Stomach (tissue), 19 donors: ENCODE results near the gene KERA. TPM values are rescaled to one million over a fixed set of nuclear protein-coding genes. Genes with fewer than 3 reads are reported as not detected.

Experiments used
- DNase-seq, 2 donors: peaks; one replicate each; pipeline versions ENCODE4 v3.0.0 to v3.0.0-alpha.2; 2013 to 2019
- H3K27ac ChIP-seq, 5 donors: fragments of 200-600 bp in 4 of 5; sonication (generic) in 4 of 5; one replicate each; pipeline ENCODE4 v1.5.1; 2013 to 2019; ENCODE audit warnings: mild to moderate bottlenecking in 1 of 5, moderate library complexity in 1 of 5
- H3K27me3 ChIP-seq, 3 donors: fragments of 200-600 bp; sonication (generic); one replicate each; pipeline ENCODE4 v1.5.1; 2017 to 2019; ENCODE audit warnings: mixed run types in 1 of 3
- H3K36me3 ChIP-seq, 4 donors: fragments of 200-600 bp; sonication (generic); 1 replicate in 3 of 4; 2 replicates in 1 of 4; pipeline ENCODE4 v1.5.1; 2016 to 2019
- H3K4me1 ChIP-seq, 4 donors: fragments of 200-600 bp; sonication (generic); one replicate each; pipeline ENCODE4 v1.5.1; 2016 to 2019
- H3K4me3 ChIP-seq, 4 donors: fragments of 200-600 bp; sonication (generic) in 3 of 4; one replicate each; pipeline ENCODE4 v1.5.1; 2016 to 2019; ENCODE audit warnings: mild to moderate bottlenecking in 1 of 4
- H3K9me3 ChIP-seq, 4 donors: fragments of 200-600 bp; sonication (generic); one replicate each; pipeline ENCODE4 v1.5.1; 2016 to 2019
- CTCF ChIP-seq, 7 experiments: fragments of 450-650 bp in 4 of 7; fragments of 200-600 bp in 3 of 7; sonication (generic) in 3 of 7; IDR thresholded peaks; one replicate each; pipeline ENCODE4 v1.5.1; 2016 to 2019; ENCODE audit warnings: antibody characterized with exemption in 7 of 7, control low read depth in 2 of 7, mild to moderate bottlenecking in 1 of 7
- EP300 ChIP-seq: sonication (generic); formaldehyde crosslinking; IDR thresholded peaks from one replicate; pipeline ENCODE4 v1.6.1; 2017; ENCODE audit warnings: antibody characterized with exemption
- POLR2A ChIP-seq, 4 donors: fragments of 450-650 bp; IDR thresholded peaks; one replicate each; pipeline ENCODE4 v1.6.1; 2016; ENCODE audit warnings: antibody characterized with exemption in 4 of 4, control low read depth in 2 of 4, mild to moderate bottlenecking in 1 of 4, moderate library complexity in 1 of 4
- POLR2AphosphoS5 ChIP-seq, 3 donors: sonication (generic); formaldehyde crosslinking; IDR thresholded peaks; one replicate each; pipeline ENCODE4 v1.6.1; 2016; ENCODE audit warnings: antibody characterized with exemption in 3 of 3
- WGBS, 5 donors: extraction: QIAGEN DNeasy Blood & Tissue Kit in 3 of 5; methylation state at CpG; one replicate each; pipeline versions ENCODE4 v1.1.5 to v1.1.7; 2013 to 2018; 5-methylcytosine and 5-hydroxymethylcytosine counted together
- intact Hi-C: fragments of 100-400 bp; cut with DNase I; formaldehyde crosslinking; loops from one replicate; pipeline ENCODE4 v1.15.1; 2023; ENCODE audit warnings: low total_unique reads
- long read RNA-seq, 10 donors: transcript quantifications; one replicate each; lab custom pipeline, GENCODE V29; 2026
- polyA plus RNA-seq, 3 donors: library from polyadenylated mRNA; stranded (reverse); fragments of 200-250 nt; gene quantifications; one replicate each; pipeline ENCODE4 v1.2.3, GENCODE V29; 2013
- total RNA-seq, 5 donors: library from RNA; depleted of rRNA; stranded (reverse); fragments of >200 nt; gene quantifications; one replicate each; pipeline versions ENCODE4 v1.1.0 to v1.2.3, GENCODE V29; 2014 to 2016
- donor health status: healthy with polysubstance abuse.
- donor health status: Bipolar disorder and iron deficiency.
- donor health status: healthy.

KERA gene
- total RNA-seq = 1 to 10 TPM in 1 of 5 donors, not detected in 4; 2.2 TPM
- polyA plus RNA-seq = not detected
- long read RNA-seq, donor 1, partial matches to known transcripts = 0 of 1 reads
- long read RNA-seq, donor 1, other reads (novel, unspliced or antisense) = 0 of 1 reads
- long read RNA-seq, donor 2, partial matches to known transcripts = 0 of 2 reads
- long read RNA-seq, donor 2, other reads (novel, unspliced or antisense) = 0 of 2 reads
- long read RNA-seq, donor 3 = 0 reads
- long read RNA-seq, donor 4 = 0 reads
- long read RNA-seq, donor 5 = 0 reads
- long read RNA-seq, donor 6 = 0 reads
- long read RNA-seq, donor 7, transcript KERA-201 (3 exons, 2,162 nt) = major isoform, 5 of 5 reads
- long read RNA-seq, donor 7, partial matches to known transcripts = 0 of 5 reads
- long read RNA-seq, donor 7, other reads (novel, unspliced or antisense) = 0 of 5 reads
- long read RNA-seq, donor 8 = 0 reads
- long read RNA-seq, donor 9 = 0 reads
- long read RNA-seq, donor 10 = 0 reads

- no peak for TF ChIP-seq POLR2AphosphoS5 (IDR thresholded peaks at IDR 0.05)
- TF ChIP-seq POLR2A (IDR thresholded peaks at IDR 0.05) = no peak
- no peak for TF ChIP-seq EP300
- no peak for TF ChIP-seq CTCF (IDR thresholded peaks at IDR 0.05)
- peak in 1 of 2 donors; percentile 26 for DNase-seq
- H3K27me3 ChIP-seq = no peaks in the 10 kb centered on the region
- H3K4me3 ChIP-seq = no peak within 1 kb of the TSS
- H3K27ac ChIP-seq = no peak within 1 kb of the TSS
- intact Hi-C loops = no loop called here
- WGBS, 5 donors = 52 to 62% (median 57%) methylated on average over 9 of the region's 9 CpGs
- peaks cover 0 to 10% (median 0%) of the 10 kb centered on the region in 4 donors for H3K4me1 ChIP-seq
- H3K36me3 ChIP-seq = no peaks in the 10 kb centered on the region
- no peaks in the 10 kb centered on the region for H3K9me3 ChIP-seq
Observed at GRCh38 chr12:91057368-91058165, at the start of gene KERA. KERA (minus strand) TSS chr12:91058024; CDS start chr12:91056281, 1,743 bp downstream.

GRCh38 chr12:91106283-91106682 lies 48.5 kb upstream of the KERA start:
- Histone ChIP-seq H3K4me3 (no peak overlapping the region), H3K36me3 (no peaks in the 10 kb centered on the region), H3K27ac (peak overlapping the region in 1 of 5 donors; percentile 22), H3K4me1 (peaks cover 0 to 3% (median under 1%) of the 10 kb centered on the region in 4 donors), H3K9me3 (no peaks in the 10 kb centered on the region), H3K27me3 (no peaks in the 10 kb centered on the region)
- no peak for DNase-seq
- intact Hi-C loops = no loop called here
- TF ChIP-seq CTCF (IDR thresholded peaks at IDR 0.05) (no peak), POLR2AphosphoS5 (IDR thresholded peaks at IDR 0.05) (no peak), POLR2A (IDR thresholded peaks at IDR 0.05) (no peak), EP300 (no peak)

GRCh38 chr12:91105807-91106206 lies 48.0 kb upstream of the KERA start:
- peak overlapping the region in 1 of 5 donors; percentile 22 for H3K27ac ChIP-seq
- no peaks in the 10 kb centered on the region for H3K4me1 ChIP-seq
- DNase-seq = peak in 1 of 2 donors; percentile 18
- intact Hi-C loops = no loop called here
- 65 to 88% (median 78%) methylated on average over 5 of the region's 5 CpGs for WGBS, 5 donors
- no peak overlapping the region for H3K4me3 ChIP-seq
- TF ChIP-seq POLR2AphosphoS5 (IDR thresholded peaks at IDR 0.05) (no peak), POLR2A (IDR thresholded peaks at IDR 0.05) (no peak), EP300 (no peak)
- H3K9me3 ChIP-seq = no peaks in the 10 kb centered on the region
- no peaks in the 10 kb centered on the region for H3K36me3 ChIP-seq
- no peaks in the 10 kb centered on the region for H3K27me3 ChIP-seq

- 29 to 68% (median 45%) methylated on average over 1 of the region's 1 CpG for WGBS, 5 donors
- no peak overlapping the region for H3K4me3 ChIP-seq
- TF ChIP-seq EP300 = no peak
- no peak for TF ChIP-seq POLR2AphosphoS5 (IDR thresholded peaks at IDR 0.05)
- no peak for TF ChIP-seq CTCF (IDR thresholded peaks at IDR 0.05)
- TF ChIP-seq POLR2A (IDR thresholded peaks at IDR 0.05) = no peak
- intact Hi-C loops = no loop called here
- H3K27ac ChIP-seq = peak overlapping the region in 1 of 5 donors; percentile 22
- H3K9me3 ChIP-seq = no peaks in the 10 kb centered on the region
- H3K27me3 ChIP-seq = no peaks in the 10 kb centered on the region
- no peak for DNase-seq
- H3K4me1 ChIP-seq = no peaks in the 10 kb centered on the region
- H3K36me3 ChIP-seq = no peaks in the 10 kb centered on the region
Observed at GRCh38 chr12:91104812-91105466, 47.1 kb upstream of the KERA start.
